ENCODE data around the gene TUBA8.
"Not testable (repeated sequence)": the region's sequence is repeated elsewhere in the genome, so short reads cannot be mapped to it uniquely, and the experiment has no call there.

The TUBA8 gene

GRCh38 chr22:18148293-18148965, 37.8 kb downstream of the TUBA8 start:
- ChIA-PET POLR2A (no interaction called here), CTCF (interaction anchor here (2.1 to 2.5 kb wide), 2 partner anchors 14 to 72 kb away, joined by 7 read pairs; no protein-coding TSS in a partner anchor)
- TF ChIP-seq CTCF (IDR thresholded peaks at IDR 0.05; ENCODE audit: control extremely low read depth, extremely low read depth, low read depth, missing control alignments): no peak
- peak; percentile 8 for DNase-seq (ENCODE audit: extremely low spot score)

DNA sequence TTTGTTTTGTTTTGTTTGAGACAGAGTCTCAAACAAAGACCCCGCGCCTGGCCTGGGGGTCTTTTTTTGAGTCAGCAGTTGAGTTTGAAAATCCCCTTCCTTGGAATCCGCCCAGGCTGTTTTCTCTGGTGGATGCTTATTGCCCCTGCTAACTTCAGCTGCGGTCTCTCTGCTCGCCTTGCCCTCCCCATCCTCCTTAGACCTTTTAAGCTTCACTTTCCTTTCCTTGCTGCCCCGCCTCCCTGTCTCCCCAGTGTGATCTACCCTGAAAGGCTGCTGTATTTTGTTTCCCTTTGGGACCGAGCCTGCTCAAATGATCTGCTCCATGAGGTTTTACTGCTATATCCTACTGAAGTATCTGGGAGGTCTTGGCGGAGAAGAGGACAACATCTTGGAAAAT, 41.9 kb downstream of the TUBA8 start:
- peak; percentile 82 for DNase-seq (ENCODE audit: extremely low spot score)
- no peak for TF ChIP-seq CTCF (IDR thresholded peaks at IDR 0.05; ENCODE audit: control extremely low read depth, extremely low read depth, low read depth, missing control alignments)
- ChIA-PET CTCF (interaction anchor here (1.0 to 2.3 kb wide), 3 partner anchors 11 to 77 kb away, joined by 3 to 8 read pairs (median 6); no protein-coding TSS in a partner anchor), POLR2A (interaction anchor here (0.6 to 1.0 kb wide), 5 partner anchors 10 to 528 kb away, joined by 3 to 6 read pairs (median 4); partner anchors contain the start of gene PEX26)

GRCh38 chr22:18154821-18155390, 44.3 kb downstream of the TUBA8 start:
- TF ChIP-seq CTCF (IDR thresholded peaks at IDR 0.05; ENCODE audit: control extremely low read depth, extremely low read depth, low read depth, missing control alignments): no peak
- DNase-seq (ENCODE audit: extremely low spot score): no peak
- CTCF ChIA-PET: no interaction called here
- POLR2A ChIA-PET: interaction anchor here (0.5 kb wide), 1 partner anchor 912 kb away, joined by 3 read pairs; no protein-coding TSS in a partner anchor

GRCh38 chr22:18155546-18155945, 44.9 kb downstream of the TUBA8 start:
- DNase-seq (ENCODE audit: extremely low spot score); POLR2A ChIA-PET: not testable (repeated sequence)
- CTCF ChIA-PET: interaction anchor here (0.9 to 2.7 kb wide), 2 partner anchors 79 to 325 kb away, joined by 3 to 8 read pairs; no protein-coding TSS in a partner anchor

- ChIA-PET CTCF (interaction anchor here (0.7 to 2.7 kb wide), 3 partner anchors 18 to 81 kb away, joined by 4 to 8 read pairs (median 5); no protein-coding TSS in a partner anchor), POLR2A (no interaction called here)
- DNase-seq (ENCODE audit: extremely low spot score): peak; percentile 39
- TF ChIP-seq CTCF (IDR thresholded peaks at IDR 0.05; ENCODE audit: control extremely low read depth, extremely low read depth, low read depth, missing control alignments): peak; percentile 54
Observed at GRCh38 chr22:18156878-18157713, 46.5 kb downstream of the TUBA8 start.

DNA sequence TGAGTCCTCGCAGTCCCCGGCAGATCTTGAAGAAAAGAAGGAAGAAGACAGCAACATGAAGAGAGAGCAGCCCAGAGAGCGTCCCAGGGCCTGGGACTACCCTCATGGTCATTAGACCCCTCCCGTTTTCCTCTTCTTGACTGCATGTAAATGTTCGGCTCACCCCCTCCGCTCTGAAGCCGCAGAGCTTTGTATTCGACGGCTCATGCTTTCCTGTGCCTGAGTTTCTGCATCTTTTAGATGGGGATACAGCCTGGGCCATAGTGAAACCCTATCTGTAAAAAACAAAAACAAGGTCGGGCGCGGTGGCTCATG, 47.1 kb downstream of the TUBA8 start:
- DNase-seq (ENCODE audit: extremely low spot score): peak; percentile 7
- ChIA-PET POLR2A (no interaction called here), CTCF (interaction anchor here (0.7 to 2.7 kb wide), 3 partner anchors 19 to 81 kb away, joined by 4 to 8 read pairs (median 5); no protein-coding TSS in a partner anchor)
- no peak for TF ChIP-seq CTCF (IDR thresholded peaks at IDR 0.05; ENCODE audit: control extremely low read depth, extremely low read depth, low read depth, missing control alignments)

GRCh38 chr22:18160641-18161040, 50.0 kb downstream of the TUBA8 start:
- POLR2A ChIA-PET; DNase-seq (ENCODE audit: extremely low spot score); CTCF ChIA-PET: not testable (repeated sequence)

- CTCF ChIA-PET, POLR2A ChIA-PET: not testable (repeated sequence)
- DNase-seq (ENCODE audit: extremely low spot score): peak; percentile 67
Observed at GRCh38 chr22:18163843-18164242, 53.2 kb downstream of the TUBA8 start.

DNA sequence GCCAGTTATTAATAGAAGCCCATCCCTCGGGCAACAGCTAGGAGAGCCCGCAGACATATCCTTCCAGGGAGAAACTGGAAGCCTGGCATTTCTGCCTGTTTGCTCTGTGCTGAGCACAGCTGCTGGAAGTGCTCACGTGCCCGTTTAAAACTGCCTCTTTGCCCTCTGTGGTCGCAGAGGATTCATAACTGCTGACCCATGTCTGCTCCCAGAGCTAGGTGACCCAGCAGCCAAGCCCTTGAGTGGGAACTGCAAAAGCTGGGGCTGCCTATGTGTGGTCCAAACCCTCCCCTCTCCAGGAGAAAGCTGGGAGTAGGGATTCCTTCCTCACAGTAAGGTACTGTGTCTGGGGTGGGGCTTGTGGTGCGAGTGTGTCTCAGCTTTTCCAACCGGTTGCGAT, 54.0 kb downstream of the TUBA8 start:
- POLR2A ChIA-PET, CTCF ChIA-PET: not testable (repeated sequence)

DNA sequence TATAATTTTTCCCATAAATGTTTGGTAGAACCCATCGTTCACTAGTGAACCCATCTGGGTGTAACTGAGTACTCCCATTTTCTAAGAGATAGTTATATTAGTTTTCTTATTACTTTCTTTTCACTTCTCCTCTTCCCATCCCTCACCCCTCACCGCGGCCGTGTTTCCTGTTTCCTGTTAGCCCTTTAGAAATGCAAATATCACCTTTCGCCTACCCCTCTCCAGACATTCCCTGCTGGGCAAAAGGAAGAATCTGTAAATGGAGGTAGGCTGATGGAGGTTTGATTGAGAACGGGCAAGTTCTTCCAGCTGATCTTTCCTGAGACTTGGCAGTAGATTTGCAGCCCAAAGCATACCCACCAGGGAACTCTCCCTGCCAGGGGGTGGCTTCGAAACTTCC, 54.7 kb downstream of the TUBA8 start:
- CTCF ChIA-PET; DNase-seq (ENCODE audit: extremely low spot score); POLR2A ChIA-PET: not testable (repeated sequence)

More for the DNA sequence above, 54.0 kb downstream of the TUBA8 start:
- DNase-seq (ENCODE audit: extremely low spot score): not testable (repeated sequence)

DNA sequence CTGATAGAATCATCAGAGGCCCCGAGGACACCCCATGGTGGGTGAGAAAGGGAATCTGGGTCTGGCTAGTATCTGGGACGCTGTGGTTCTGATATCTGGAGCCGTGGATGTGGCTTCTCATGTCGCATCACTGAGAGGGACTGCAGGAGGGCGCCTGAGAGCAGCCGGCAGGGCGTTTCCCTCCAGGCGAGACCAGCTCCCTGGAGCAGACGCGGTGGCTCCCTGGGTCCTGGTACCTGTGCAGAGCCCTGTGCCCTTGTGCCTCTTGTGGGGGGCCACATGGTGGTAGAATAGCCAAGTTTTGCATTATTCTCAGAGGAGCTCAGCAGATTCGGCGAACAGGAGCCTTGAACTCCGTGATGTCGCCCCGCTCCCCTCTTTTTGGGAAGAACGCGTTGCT, 59.7 kb downstream of the TUBA8 start:
- CTCF ChIA-PET; POLR2A ChIA-PET; DNase-seq (ENCODE audit: extremely low spot score): not testable (repeated sequence)

Measured in GM10248 (cell line).